Activated T-cell treated with anti-CD3 and anti-CD28 coated beads for 4 hours (primary cell): ENCODE results near the gene ZNF335.
"Not testable (repeated sequence)": the region's sequence is repeated elsewhere in the genome, so short reads cannot be mapped to it uniquely, and the experiment has no call there.

Experiments used
- DNase-seq: peaks from one replicate; pipeline ENCODE4 v3.0.0-alpha.2; 2020

The ZNF335 gene

DNA sequence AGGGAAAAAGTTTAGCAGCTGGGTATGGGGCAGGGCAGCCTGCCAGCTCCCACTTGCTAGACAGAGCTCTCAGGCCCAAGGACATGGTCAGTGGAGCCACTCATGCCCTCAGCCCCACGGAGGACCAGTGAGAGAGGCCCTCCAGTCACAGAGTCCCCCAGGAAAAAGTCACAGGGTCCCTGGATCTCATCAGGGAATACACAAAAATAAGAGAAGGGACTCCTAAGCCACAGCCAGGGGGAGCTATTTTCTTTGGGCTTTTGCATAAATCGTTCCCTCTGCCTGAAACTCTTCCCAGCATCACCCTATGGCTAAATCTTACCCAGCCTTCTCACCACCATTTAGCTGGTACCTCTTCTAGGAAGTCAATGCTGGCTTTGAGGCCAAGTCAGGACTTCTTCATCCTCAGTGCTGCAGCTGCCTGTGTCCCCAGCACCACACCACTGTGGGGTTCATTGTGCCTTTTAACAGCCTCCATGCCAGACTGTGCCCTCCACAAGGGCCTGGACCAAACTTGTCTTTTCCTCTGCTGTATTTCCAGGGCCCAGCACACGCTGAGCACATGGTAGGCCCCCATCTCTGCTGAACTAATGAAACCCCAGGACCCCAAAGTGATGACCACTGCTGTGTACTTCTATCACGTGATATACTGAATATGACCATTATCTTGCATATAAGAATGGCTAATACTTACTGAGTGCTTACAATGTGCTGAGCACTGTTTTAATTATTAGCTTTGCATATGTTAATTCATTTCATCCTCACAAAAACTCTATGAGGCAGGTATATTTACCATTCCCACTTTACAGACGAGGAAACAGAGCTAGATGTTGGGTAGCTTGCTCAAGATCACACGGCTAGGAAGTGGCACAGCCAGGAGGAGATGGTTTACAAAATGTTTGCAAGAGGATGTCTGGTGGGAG is 2.0 kb downstream of the ZNF335 start:
- DNase-seq: no peak

GRCh38 chr20:45968801-45969711 is 2.9 kb downstream of the ZNF335 start:
- no peak for DNase-seq

- DNase-seq: no peak
These were observed 3.8 kb downstream of the ZNF335 start for GRCh38 chr20:45968081-45968671.

DNA sequence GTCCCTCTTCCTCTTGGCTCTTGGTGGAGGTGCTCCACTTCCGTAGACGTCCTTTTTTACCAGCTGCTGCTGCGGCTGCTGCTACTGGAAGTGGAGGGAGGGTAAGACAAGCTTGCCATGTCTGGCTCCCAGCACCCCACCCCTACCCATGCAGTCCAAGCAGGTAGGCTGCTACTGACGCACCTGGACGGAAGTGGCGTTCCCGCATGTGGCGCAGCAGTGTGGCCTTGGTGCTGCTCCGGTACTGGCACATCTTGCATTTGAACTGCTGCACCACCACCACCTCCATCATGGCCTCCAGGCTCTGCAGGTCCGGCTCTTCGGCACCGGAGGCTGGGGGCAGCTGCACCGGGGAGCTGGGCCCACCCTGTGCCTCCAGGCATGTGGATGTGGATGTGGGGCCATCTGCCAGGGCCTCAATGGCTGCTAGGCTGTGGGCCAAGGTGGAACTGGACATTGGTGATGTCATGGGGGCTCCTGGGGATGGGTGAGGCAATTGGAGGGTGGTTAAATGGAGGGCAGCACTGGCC is 4.4 kb downstream of the ZNF335 start:
- DNase-seq: no peak

- no peak for DNase-seq
These were observed 6.6 kb downstream of the ZNF335 start for GRCh38 chr20:45965169-45966002.

DNA sequence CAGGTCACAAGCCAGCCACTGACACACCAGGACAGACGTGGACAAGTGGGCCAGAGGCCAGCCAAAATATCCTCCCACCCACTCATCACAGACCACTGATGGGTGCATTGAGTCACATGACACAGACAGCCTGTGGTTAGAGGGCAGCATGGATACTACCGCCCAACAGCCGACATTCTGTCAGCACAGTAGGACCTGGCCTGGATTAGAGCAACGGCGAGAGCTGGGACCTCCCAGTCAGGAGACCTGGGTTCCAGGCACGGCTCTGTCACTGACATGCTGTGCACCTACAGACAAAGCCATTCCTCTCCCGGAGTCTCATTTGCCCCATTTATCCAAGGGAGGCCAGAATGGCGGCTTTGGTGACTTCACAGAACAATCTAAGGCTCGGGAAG is 8.0 kb downstream of the ZNF335 start:
- no peak for DNase-seq

DNA sequence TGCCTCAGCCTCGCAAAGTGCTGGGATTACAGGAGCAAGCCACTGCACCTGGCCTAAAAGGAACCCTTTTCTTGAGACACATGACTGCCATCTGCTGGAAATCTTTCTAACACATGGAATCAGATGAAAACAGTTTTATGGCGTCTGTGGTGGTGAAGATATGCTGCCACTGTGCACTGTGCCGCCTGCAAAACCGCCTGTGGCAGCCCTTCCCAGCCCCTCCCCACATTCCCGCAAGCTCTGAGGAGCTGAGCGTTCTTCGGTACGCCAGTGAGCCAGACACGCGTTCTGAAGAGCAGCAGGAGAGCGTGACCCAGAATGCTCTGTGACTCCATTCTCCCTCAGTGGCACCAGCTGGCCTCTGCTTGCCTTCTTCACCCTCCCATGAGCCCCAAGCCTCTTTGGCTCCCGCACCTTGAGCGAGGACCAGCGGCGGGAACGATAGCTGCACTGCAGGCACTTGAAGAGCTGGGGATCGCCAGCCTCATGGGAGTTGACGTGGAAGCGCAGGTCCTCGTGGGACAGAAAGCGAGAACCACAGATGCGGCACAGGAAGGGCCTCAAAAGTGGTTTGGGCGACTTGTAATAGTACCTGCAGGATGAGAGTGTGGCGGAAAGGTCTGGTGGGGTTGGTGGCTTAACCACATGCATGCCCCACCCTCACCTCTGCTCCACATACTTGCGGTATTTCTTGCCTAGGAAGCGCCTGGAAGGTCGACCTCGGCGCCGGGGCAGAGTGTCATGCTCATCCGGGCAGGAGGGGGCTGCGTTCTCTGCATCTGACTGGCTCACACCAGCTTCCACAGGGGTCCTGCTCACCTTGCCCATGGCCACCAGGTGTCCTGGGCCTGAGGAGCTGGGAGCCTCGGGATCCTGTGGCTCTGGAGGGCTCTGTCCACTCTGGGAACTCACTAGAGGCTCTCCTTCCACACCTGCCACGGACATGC is 8.7 kb downstream of the ZNF335 start:
- DNase-seq: no peak

GRCh38 chr20:45962031-45962755 is 9.8 kb downstream of the ZNF335 start:
- DNase-seq: no peak

DNA sequence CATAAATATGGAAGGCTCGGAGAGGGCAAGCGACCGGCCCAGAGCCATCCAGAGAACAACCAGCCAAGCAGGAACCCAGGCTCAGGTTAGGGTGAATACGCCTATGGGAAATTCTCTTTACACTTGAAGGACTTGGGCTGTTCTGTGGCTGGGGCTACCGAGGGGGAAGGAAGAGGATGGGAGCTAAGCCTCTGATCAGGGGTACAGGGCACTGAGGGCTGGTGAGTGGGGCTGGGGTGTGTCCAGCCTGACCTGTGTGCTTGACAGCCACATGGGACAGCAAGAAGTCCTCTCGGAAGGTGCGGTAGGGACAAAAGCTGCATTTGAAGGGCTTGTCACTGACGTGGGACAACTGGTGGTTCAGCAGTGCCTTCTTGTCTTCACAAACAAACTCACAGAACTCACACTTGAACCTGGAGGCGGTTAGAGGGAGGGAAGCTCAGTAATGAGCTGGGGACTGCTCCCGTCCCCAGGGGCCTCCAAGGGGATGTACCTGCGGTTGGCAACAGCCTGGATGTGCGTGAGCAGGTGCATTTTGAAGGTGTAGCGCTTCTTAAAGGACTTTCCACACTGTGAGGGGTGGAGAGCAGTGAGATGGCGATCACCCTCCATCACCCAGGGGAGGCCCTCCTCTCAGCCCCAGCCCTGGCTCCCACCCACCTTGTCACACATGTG is 11.9 kb downstream of the ZNF335 start:
- no peak for DNase-seq

GRCh38 chr20:45959126-45959525 is 12.9 kb downstream of the ZNF335 start:
- no peak for DNase-seq

GRCh38 chr20:45958593-45958992 is 13.4 kb downstream of the ZNF335 start:
- DNase-seq: no peak

DNA sequence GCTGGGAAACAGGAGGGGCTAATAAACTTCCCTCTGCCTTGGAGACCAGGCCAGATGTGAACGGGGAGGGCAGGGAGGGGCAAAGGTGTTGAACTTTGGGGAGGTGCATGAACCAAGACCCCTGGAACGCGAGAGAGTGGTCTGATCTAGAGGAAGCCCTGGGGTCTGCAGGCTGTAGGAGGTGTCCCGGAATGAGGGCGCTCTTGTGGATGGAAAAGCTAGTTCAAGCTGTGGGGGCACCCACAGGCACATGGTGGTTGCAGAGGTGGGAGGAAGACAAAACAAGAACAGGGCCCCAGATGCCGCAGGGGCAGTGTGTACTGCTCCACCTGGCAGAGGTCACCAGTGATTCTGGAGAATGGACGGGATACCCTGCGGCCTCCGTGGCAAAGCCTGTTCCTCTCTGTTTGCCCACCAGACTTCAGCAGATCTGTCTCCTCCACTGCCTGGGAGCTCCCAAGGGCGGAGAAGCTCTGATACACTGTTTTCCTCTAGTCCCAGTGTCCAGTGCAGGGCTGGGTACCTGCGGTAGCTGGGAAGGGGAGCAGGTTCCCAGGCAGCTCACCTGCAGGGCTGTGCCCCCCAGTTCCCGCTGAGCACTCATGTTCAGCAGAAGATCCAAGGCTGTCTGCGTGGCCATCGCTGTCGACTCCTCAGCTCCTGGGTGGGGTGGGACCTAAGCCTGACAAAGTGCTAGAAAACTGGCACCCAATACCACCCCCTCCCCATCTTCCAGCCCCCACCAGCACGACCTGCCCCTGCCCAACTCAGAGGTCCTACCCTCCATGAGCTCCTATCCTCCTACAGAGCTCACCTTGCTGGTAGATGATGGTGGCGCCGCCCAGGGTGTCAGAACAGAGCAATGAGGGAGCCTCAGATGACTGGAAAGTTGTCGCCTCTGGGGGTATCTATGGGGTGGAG is 14.7 kb downstream of the ZNF335 start:
- DNase-seq: no peak

DNA sequence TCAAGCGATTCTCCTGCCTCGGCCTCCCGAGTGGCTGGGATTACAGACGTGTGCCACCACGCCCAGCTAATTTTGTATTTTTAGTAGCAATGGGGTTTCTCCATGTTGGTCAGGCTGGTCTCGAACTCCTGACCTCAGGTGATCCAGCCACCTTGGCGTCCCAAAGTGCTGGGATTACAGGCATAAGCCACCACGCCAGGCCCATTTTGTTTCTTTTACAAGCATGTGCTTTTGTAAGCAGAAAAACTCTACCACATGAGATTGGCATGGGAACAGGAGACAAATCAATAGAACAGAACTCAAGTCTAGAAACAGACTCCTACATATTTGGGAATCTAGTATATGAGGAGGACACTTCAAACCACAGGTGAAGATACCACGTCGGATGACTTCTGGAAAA is 15.7 kb downstream of the ZNF335 start:
- DNase-seq: not testable (repeated sequence)

DNA sequence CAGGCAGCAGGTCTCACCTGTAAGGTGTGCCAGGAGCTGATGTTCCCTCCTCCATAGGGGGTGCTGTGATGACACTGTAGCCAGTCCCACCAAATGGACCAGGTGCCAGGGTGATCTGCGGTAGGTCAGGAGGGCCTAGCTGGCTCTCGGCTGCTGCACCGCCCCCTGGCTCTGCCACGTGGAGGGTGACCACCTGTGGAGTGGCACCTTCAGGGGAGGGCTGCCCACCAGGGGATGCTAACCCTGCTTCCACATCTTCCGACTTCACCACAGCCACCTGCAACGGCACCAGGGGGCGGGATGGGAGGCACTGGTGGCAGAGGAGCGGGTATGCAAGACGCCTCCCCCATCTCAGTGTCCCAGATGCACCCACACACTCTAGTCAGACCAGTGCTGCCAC is 18.3 kb downstream of the ZNF335 start:
- DNase-seq: no peak

DNA sequence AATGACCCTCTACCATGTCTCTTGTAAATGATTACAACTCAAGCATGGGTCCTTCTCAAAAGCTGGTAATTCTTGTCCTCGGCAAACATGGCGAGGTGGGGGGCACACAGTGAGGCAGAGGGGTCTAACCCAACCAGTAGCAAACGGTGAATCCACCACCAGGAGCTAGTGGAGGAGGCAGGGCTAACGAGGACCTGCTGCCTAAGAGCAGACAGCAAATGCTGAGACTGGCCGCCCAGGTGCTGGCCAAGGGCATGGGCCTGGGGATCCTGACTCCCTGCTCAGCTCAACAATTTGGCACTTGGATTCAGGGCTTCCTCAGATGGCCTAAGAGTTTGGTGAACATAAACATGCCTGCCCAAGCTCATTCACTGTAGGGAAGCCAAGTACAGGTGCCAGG is 19.1 kb downstream of the ZNF335 start:
- no peak for DNase-seq

- DNase-seq: no peak
These were observed 19.8 kb downstream of the ZNF335 start for GRCh38 chr20:45951925-45952834.

DNA sequence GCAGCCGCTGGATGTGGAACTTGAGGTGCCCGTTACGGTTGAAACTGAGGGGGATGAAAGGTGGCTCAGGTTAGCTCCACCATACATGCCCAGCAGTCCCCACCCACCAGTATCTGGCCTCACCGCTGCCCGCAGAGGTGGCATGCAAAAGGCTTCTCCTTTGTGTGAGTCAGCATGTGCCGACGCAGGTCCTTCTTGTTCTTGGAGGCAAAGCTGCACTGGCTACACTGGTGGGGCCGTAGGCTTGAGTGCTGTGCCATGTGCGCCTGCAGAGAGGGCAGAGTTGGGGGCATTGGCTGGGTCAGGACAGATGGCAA is 21.7 kb downstream of the ZNF335 start:
- DNase-seq: no peak
